H9 (cell line): ENCODE data around the gene PDGFRB. TPM values are rescaled to one million over a fixed set of nuclear protein-coding genes. Genes with fewer than 3 reads are reported as not detected.

Experiments
- DNase-seq: peaks from one replicate; pipeline ENCODE4 v3.0.0-alpha.2; 2017
- H2AFZ ChIP-seq: one replicate; pipeline ENCODE4 v1.6.1; 2013; ENCODE audit warnings: mild to moderate bottlenecking, low read length, control low read depth, moderate library complexity
- H2AK5ac ChIP-seq: 2 replicates; pipeline ENCODE4 v1.6.1; 2013; ENCODE audit warnings: low read length, control low read depth, mixed read lengths; ENCODE audit not compliant: insufficient read length
- H2BK120ac ChIP-seq: one replicate; pipeline ENCODE4 v1.6.1; 2013; ENCODE audit warnings: low read depth, mild to moderate bottlenecking, low read length, control low read depth, inconsistent platforms; ENCODE audit not compliant: poor library complexity, severe bottlenecking
- H2BK12ac ChIP-seq: 2 replicates; pipeline ENCODE4 v1.6.1; 2013; ENCODE audit warnings: low read length, control low read depth, mixed read lengths, low read depth; ENCODE audit not compliant: insufficient read length
- H2BK15ac ChIP-seq: 2 replicates; pipeline ENCODE4 v1.6.1; 2013; ENCODE audit warnings: low read depth, low read length, control low read depth
- H2BK20ac ChIP-seq: one replicate; pipeline ENCODE4 v1.6.1; 2013; ENCODE audit warnings: low read depth, mild to moderate bottlenecking, low read length, control low read depth, inconsistent platforms; ENCODE audit not compliant: poor library complexity, severe bottlenecking
- H2BK5ac ChIP-seq: 2 replicates; pipeline ENCODE4 v1.6.1; 2013; ENCODE audit warnings: low read length, control low read depth, mixed read lengths; ENCODE audit not compliant: insufficient read length
- H3K14ac ChIP-seq: 2 replicates; pipeline ENCODE4 v1.6.1; 2013; ENCODE audit warnings: low read length, control low read depth; ENCODE audit not compliant: insufficient read depth
- H3K18ac ChIP-seq: 2 replicates; pipeline ENCODE4 v1.6.1; 2013; ENCODE audit warnings: low read depth, mild to moderate bottlenecking, mixed read lengths, low read length, control low read depth; ENCODE audit not compliant: insufficient read length
- H3K23ac ChIP-seq: 2 replicates; pipeline ENCODE4 v1.6.1; 2013; ENCODE audit warnings: low read length, control low read depth, mixed read lengths, low read depth; ENCODE audit not compliant: insufficient read length
- H3K23me2 ChIP-seq: 2 replicates; pipeline ENCODE4 v1.6.1; 2013; ENCODE audit warnings: low read depth, mild to moderate bottlenecking, mixed read lengths, low read length, control low read depth; ENCODE audit not compliant: insufficient read length, poor library complexity, severe bottlenecking
- H3K27ac ChIP-seq: 2 replicates; pipeline ENCODE4 v1.5.1; 2013; ENCODE audit warnings: low read length, control low read depth, mixed read lengths, low read depth; ENCODE audit not compliant: insufficient read length
- H3K27me3 ChIP-seq: 2 replicates; pipeline ENCODE4 v1.6.1; 2013; ENCODE audit warnings: low read length, control low read depth, inconsistent platforms; ENCODE audit not compliant: insufficient read depth
- H3K4ac ChIP-seq: 2 replicates; pipeline ENCODE4 v1.6.1; 2013; ENCODE audit warnings: low read depth, mild to moderate bottlenecking, control low read depth, inconsistent platforms, low read length, moderate library complexity
- H3K4me1 ChIP-seq: 2 replicates; pipeline ENCODE4 v1.6.1; 2013; ENCODE audit warnings: low read length, control low read depth, inconsistent platforms; ENCODE audit not compliant: insufficient read depth
- H3K4me2 ChIP-seq: 2 replicates; pipeline ENCODE4 v1.6.1; 2013; ENCODE audit warnings: low read length, control low read depth, mixed read lengths; ENCODE audit not compliant: insufficient read length, insufficient read depth
- H3K56ac ChIP-seq: 2 replicates; pipeline ENCODE4 v1.6.1; 2013; ENCODE audit warnings: low read depth, mild to moderate bottlenecking, mixed read lengths, low read length, control low read depth; ENCODE audit not compliant: insufficient read length
- H3K79me1 ChIP-seq: 2 replicates; pipeline ENCODE4 v1.6.1; 2013; ENCODE audit warnings: low read depth, mild to moderate bottlenecking, moderate library complexity, low read length, control low read depth, inconsistent platforms; ENCODE audit not compliant: insufficient read depth, poor library complexity, severe bottlenecking
- H3K79me2 ChIP-seq: 2 replicates; pipeline ENCODE4 v1.6.1; 2013; ENCODE audit warnings: low read length, control low read depth, inconsistent platforms; ENCODE audit not compliant: insufficient read depth
- H3K9ac ChIP-seq: 2 replicates; pipeline ENCODE4 v1.6.1; 2013; ENCODE audit warnings: low read length, control low read depth, mixed read lengths; ENCODE audit not compliant: insufficient read length; ENCODE audit errors: extremely low read depth
- H3K9me3 ChIP-seq: one replicate; pipeline ENCODE4 v1.6.1; 2013; ENCODE audit warnings: low read depth, low read length, inconsistent platforms; ENCODE audit not compliant: control insufficient read depth
- H3T11ph ChIP-seq: one replicate; pipeline ENCODE4 v1.6.1; 2013; ENCODE audit warnings: mild to moderate bottlenecking, low read length, control low read depth, inconsistent platforms
- H4K20me1 ChIP-seq: one replicate; pipeline ENCODE4 v1.6.1; 2013; ENCODE audit not compliant: control insufficient read depth, insufficient read length, insufficient read depth
- H4K5ac ChIP-seq: 2 replicates; pipeline ENCODE4 v1.6.1; 2013; ENCODE audit warnings: low read depth, mild to moderate bottlenecking, mixed read lengths, low read length, control low read depth; ENCODE audit not compliant: insufficient read length
- H4K8ac ChIP-seq: replicated peaks from 2 replicates; pipeline ENCODE4 v1.6.1; 2013; ENCODE audit warnings: low read length, control low read depth, mixed read lengths, low read depth; ENCODE audit not compliant: insufficient read length
- H4K91ac ChIP-seq: 2 replicates; pipeline ENCODE4 v1.6.1; 2013; ENCODE audit warnings: low read depth, mild to moderate bottlenecking, moderate library complexity, mixed read lengths, low read length, control low read depth; ENCODE audit not compliant: insufficient read length
- H3K27ac Mint-ChIP-seq, 3 experiments: 2 replicates in 2 of 3; 3 replicates in 1 of 3; pipeline ENCODE4 v1.8.0; 2020 to 2021; ENCODE audit warnings: mixed read lengths in 3 of 3, mild to moderate bottlenecking in 1 of 3, moderate library complexity in 1 of 3
- H3K27me3 Mint-ChIP-seq: 2 replicates; pipeline ENCODE4 v1.8.0; 2021; ENCODE audit warnings: low read depth, mild to moderate bottlenecking, moderate library complexity, mixed read lengths
- H3K36me3 Mint-ChIP-seq, 3 experiments: 2 replicates in 2 of 3; 3 replicates in 1 of 3; pipeline ENCODE4 v1.8.0; 2020 to 2021; ENCODE audit warnings: low read depth in 3 of 3, mixed read lengths in 3 of 3; ENCODE audit not compliant: insufficient read depth in 1 of 3
- H3K4me1 Mint-ChIP-seq, 2 experiments: 2 replicates each; pipeline ENCODE4 v1.8.0; 2020; ENCODE audit warnings: mixed read lengths in 2 of 2
- H3K4me3 Mint-ChIP-seq, 2 experiments: 2 replicates in 1 of 2; 3 replicates in 1 of 2; pipeline ENCODE4 v1.8.0; 2020 to 2021; ENCODE audit warnings: mild to moderate bottlenecking in 2 of 2, mixed read lengths in 2 of 2, moderate library complexity in 1 of 2
- H3K9me3 Mint-ChIP-seq, 2 experiments: 2 replicates in 1 of 2; 3 replicates in 1 of 2; pipeline ENCODE4 v1.8.0; 2020; ENCODE audit warnings: mild to moderate bottlenecking in 2 of 2, mixed read lengths in 2 of 2, moderate library complexity in 1 of 2
- CTCF ChIP-seq: fragments of 200-600 bp; sonication (generic); conservative IDR thresholded peaks from 3 replicates; pipeline ENCODE4 v1.8.0; 2021; ENCODE audit warnings: antibody characterized with exemption, mild to moderate bottlenecking
- WGBS: extraction: QIAGEN DNeasy Blood & Tissue Kit; methylation state at CpG from one replicate; pipeline ENCODE4 v1.1.7; 2013; ENCODE audit warnings: missing lambda C conversion rate, low lambda C conversion rate, mixed read lengths; ENCODE audit not compliant: insufficient read length; ENCODE audit errors: extremely low coverage; 5-methylcytosine and 5-hydroxymethylcytosine counted together
- total RNA-seq: library from RNA; stranded (reverse); gene quantifications from 2 replicates; pipeline ENCODE4 v1.2.1, GENCODE V29; 2021

PDGFRB gene
- total RNA-seq, 1 experiment from 2014 or later = 2.2 TPM

- Mint-ChIP-seq H3K9me3 (no peaks in the 10 kb centered on the region; a peak in 1 of 5 replicates), H3K4me3 (no peak overlapping the region), H3K27ac (no peak overlapping the region), H3K4me1 (0 out of 4 replicates have a peak, but pooled peaks cover 0 to 4% of the 10 kb centered on the region in 2 experiments), H3K27me3 (peaks cover 4% of the 10 kb centered on the region; the same call in 1 of the 2 replicates), H3K36me3 (no peaks in the 10 kb centered on the region)
- H3K79me2 ChIP-seq = no peaks in the 10 kb centered on the region
- H3K18ac ChIP-seq = no peak overlapping the region
- H3K56ac ChIP-seq = no peak overlapping the region
- no peaks in the 10 kb centered on the region for H3K4me1 ChIP-seq
- no peak overlapping the region for H2BK20ac ChIP-seq
- H4K20me1 ChIP-seq = no peaks in the 10 kb centered on the region
- H4K5ac ChIP-seq = no peak overlapping the region
- H3K23ac ChIP-seq = no peak overlapping the region
- no CpG with 5 or more reads among the region's 5 CpGs for WGBS
- no peak overlapping the region for H3K9ac ChIP-seq
- no peak overlapping the region for H2BK120ac ChIP-seq
- no peak overlapping the region for H2BK5ac ChIP-seq
- no peak for TF ChIP-seq CTCF
- no peaks in the 10 kb centered on the region for H3K79me1 ChIP-seq
- no peak overlapping the region for H2AK5ac ChIP-seq
- no peak overlapping the region for H3K27ac ChIP-seq
- H3K4ac ChIP-seq = no peak overlapping the region
- H3K9me3 ChIP-seq = no peaks in the 10 kb centered on the region
- H2BK12ac ChIP-seq = no peak overlapping the region
- H3K27me3 ChIP-seq = no peaks in the 10 kb centered on the region
- no peak overlapping the region for H4K8ac ChIP-seq
- H3K4me2 ChIP-seq = no peak overlapping the region
- DNase-seq = no peak
- no peaks in the 10 kb centered on the region for H3K23me2 ChIP-seq
- H2AFZ ChIP-seq = no peak overlapping the region
- H2BK15ac ChIP-seq = no peak overlapping the region
- no peak overlapping the region for H4K91ac ChIP-seq
- H3K14ac ChIP-seq = no peak overlapping the region
- no peak overlapping the region for H3T11ph ChIP-seq
Observed at GRCh38 chr5:150103678-150104549, 51.7 kb downstream of the PDGFRB start.
